SK-N-MC (cell line): ENCODE measurements around the gene MSMB.
"Not testable (repeated sequence)": the region's sequence is repeated elsewhere in the genome, so short reads cannot be mapped to it uniquely, and the experiment has no call there.

Experiments used
- DNase-seq: peaks from one replicate; pipeline ENCODE4 v3.0.0-alpha.2; 2011; ENCODE audit warnings: low read depth, low spot score
- H3K27ac ChIP-seq: fragments of 200-600 bp; sonication (generic); 2 replicates; pipeline ENCODE4 v1.5.1; 2016; ENCODE audit warnings: mixed run types
- H3K36me3 ChIP-seq: fragments of 200-600 bp; sonication (generic); 2 replicates; pipeline ENCODE4 v1.6.1; 2017; ENCODE audit warnings: antibody characterized with exemption, low read length, mixed read lengths; ENCODE audit not compliant: insufficient read depth
- H3K4me3 ChIP-seq: fragments of 200-600 bp; sonication (generic); 2 replicates; pipeline ENCODE4 v1.5.1; 2016
- H3K9ac ChIP-seq: fragments of 200-600 bp; sonication (generic); 2 replicates; pipeline ENCODE4 v1.8.0; 2017; ENCODE audit warnings: mixed run types, mixed read lengths; ENCODE audit not compliant: insufficient read length
- H3K9me3 ChIP-seq: fragments of 200-600 bp; sonication (generic); 2 replicates; pipeline ENCODE4 v1.6.1; 2017; ENCODE audit warnings: low read depth, mild to moderate bottlenecking, antibody characterized with exemption, low read length, moderate library complexity, mixed read lengths
- EZH2 ChIP-seq: fragments of 200-600 bp; sonication (generic); IDR thresholded peaks from one replicate; pipeline ENCODE4 v1.6.1; 2017; ENCODE audit warnings: antibody characterized with exemption
- FOXP2 ChIP-seq: optimal IDR thresholded peaks from 2 replicates; pipeline ENCODE3; 2011; ENCODE audit warnings: mild to moderate bottlenecking, moderate library complexity; ENCODE audit not compliant: insufficient read depth; ENCODE audit errors: extremely low read length, control extremely low read depth
- POLR2AphosphoS5 ChIP-seq: IDR thresholded peaks from 2 replicates; pipeline ENCODE4 v1.6.1; 2012; ENCODE audit warnings: mild to moderate bottlenecking, low read depth, low read length, borderline replicate concordance

Gene MSMB

GRCh38 chr10:46055771-46056170, 9.7 kb upstream of the MSMB start:
- TF ChIP-seq EZH2 (no peak), FOXP2 (no peak), POLR2AphosphoS5 (no peak)
- H3K4me3 ChIP-seq, result no peak overlapping the region
- H3K36me3 ChIP-seq, result no peaks in the 10 kb centered on the region
- no peak for DNase-seq
- no peaks in the 10 kb centered on the region for H3K9me3 ChIP-seq
- H3K9ac ChIP-seq, result no peak overlapping the region
- H3K27ac ChIP-seq, result no peak overlapping the region

GRCh38 chr10:46053534-46054434, 7.7 kb upstream of the MSMB start:
- no peak overlapping the region for H3K9ac ChIP-seq
- H3K27ac ChIP-seq, result no peak overlapping the region
- H3K9me3 ChIP-seq, result no peaks in the 10 kb centered on the region
- H3K36me3 ChIP-seq, result no peaks in the 10 kb centered on the region
- TF ChIP-seq EZH2, result no peak
- no peak for TF ChIP-seq POLR2AphosphoS5
- no peak for TF ChIP-seq FOXP2
- DNase-seq, result no peak
- H3K4me3 ChIP-seq, result no peak overlapping the region

GRCh38 chr10:46052791-46053375, 6.8 kb upstream of the MSMB start:
- no peak for DNase-seq
- H3K4me3 ChIP-seq, result no peak overlapping the region

GRCh38 chr10:46052057-46052790, 6.2 kb upstream of the MSMB start:
- no peak overlapping the region for H3K9ac ChIP-seq
- no peak overlapping the region for H3K27ac ChIP-seq
- H3K36me3 ChIP-seq, result no peaks in the 10 kb centered on the region
- no peak for DNase-seq
- no peak overlapping the region for H3K4me3 ChIP-seq
- no peak for TF ChIP-seq FOXP2
- TF ChIP-seq POLR2AphosphoS5, result no peak
- TF ChIP-seq EZH2, result no peak
- H3K9me3 ChIP-seq, result no peaks in the 10 kb centered on the region

More at GRCh38 chr10:46052791-46053375, 6.8 kb upstream of the MSMB start:
- TF ChIP-seq FOXP2 (no peak), EZH2 (no peak), POLR2AphosphoS5 (no peak)
- H3K9me3 ChIP-seq, result no peaks in the 10 kb centered on the region
- H3K36me3 ChIP-seq, result no peaks in the 10 kb centered on the region
- H3K27ac ChIP-seq, result no peak overlapping the region
- no peak overlapping the region for H3K9ac ChIP-seq

- no peak overlapping the region for H3K27ac ChIP-seq
- H3K4me3 ChIP-seq, result no peak overlapping the region
- no peak overlapping the region for H3K9ac ChIP-seq
- no peaks in the 10 kb centered on the region for H3K36me3 ChIP-seq
- no peaks in the 10 kb centered on the region for H3K9me3 ChIP-seq
- TF ChIP-seq EZH2 (no peak), FOXP2 (no peak), POLR2AphosphoS5 (no peak)
- DNase-seq, result no peak
Measured at GRCh38 chr10:46050941-46051623, 5.0 kb upstream of the MSMB start.

- not testable (repeated sequence) for H3K9ac ChIP-seq, H3K36me3 ChIP-seq, H3K4me3 ChIP-seq, H3K9me3 ChIP-seq, DNase-seq, H3K27ac ChIP-seq
Measured at GRCh38 chr10:46049497-46049831, 3.4 kb upstream of the MSMB start.

GRCh38 chr10:46048152-46048551, 2.1 kb upstream of the MSMB start:
- TF ChIP-seq EZH2, result no peak
- TF ChIP-seq POLR2AphosphoS5, result no peak
- no peak for TF ChIP-seq FOXP2
- Histone ChIP-seq H3K4me3 (no peak overlapping the region), H3K36me3 (no peaks in the 10 kb centered on the region), H3K9me3 (no peaks in the 10 kb centered on the region), H3K27ac (no peak overlapping the region), H3K9ac (no peak overlapping the region)
- no peak for DNase-seq

- Histone ChIP-seq H3K36me3 (no peaks in the 10 kb centered on the region), H3K27ac (no peak overlapping the region), H3K9ac (no peak overlapping the region), H3K4me3 (no peak overlapping the region), H3K9me3 (no peaks in the 10 kb centered on the region)
- TF ChIP-seq POLR2AphosphoS5, result no peak
- no peak for TF ChIP-seq EZH2
- TF ChIP-seq FOXP2, result no peak
- DNase-seq, result no peak
Measured at GRCh38 chr10:46042527-46042926, 3.5 kb downstream of the MSMB start.
